NB4 (cell line): ENCODE results near the gene CCL2.
A peak's percentile ranks its signal among the peaks of the same experiment; 100 is the strongest.

Experiments
- DNase-seq: peaks from one replicate; pipeline ENCODE4 v3.0.0; 2010; ENCODE audit warnings: low read depth
- H3K4me3 ChIP-seq: one replicate; pipeline ENCODE4 v1.5.1; 2011; ENCODE audit warnings: mild to moderate bottlenecking, low read depth, low read length, moderate library complexity
- CTCF ChIP-seq: IDR thresholded peaks from one replicate; pipeline ENCODE4 v1.5.1; 2012; ENCODE audit warnings: low read depth, low read length
- MYC ChIP-seq: IDR thresholded peaks from 2 replicates; pipeline ENCODE4 v1.6.1; 2011; ENCODE audit warnings: low read depth, low read length
- POLR2A ChIP-seq: IDR thresholded peaks from 2 replicates; pipeline ENCODE4 v1.6.1; 2011; ENCODE audit warnings: mild to moderate bottlenecking; ENCODE audit not compliant: insufficient read length; ENCODE audit errors: extremely low read depth
- TF ChIP-seq, protein P1 (sequence below): IDR thresholded peaks from 2 replicates; pipeline ENCODE4 v1.6.1; 2011; ENCODE audit warnings: low read depth, low read length

The CCL2 gene

DNA sequence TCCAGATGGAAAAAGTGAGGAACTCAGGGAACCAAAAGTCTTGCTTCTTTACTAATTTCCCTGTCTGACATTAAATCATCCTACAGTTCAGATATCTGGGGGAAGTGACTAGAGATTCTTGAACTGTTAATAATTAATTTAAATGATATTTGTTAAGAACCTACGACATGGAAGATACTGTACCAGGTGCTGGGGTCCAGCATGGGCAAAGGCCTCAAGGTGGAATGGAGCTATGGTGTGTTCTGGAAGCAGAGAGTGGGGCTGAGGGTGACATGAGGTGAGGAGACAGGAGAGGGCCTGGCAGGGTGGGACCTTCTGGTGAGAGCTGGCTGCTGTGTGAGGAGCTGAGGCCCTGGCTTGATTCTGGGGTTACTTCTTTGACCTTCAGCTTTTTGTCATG, 6.0 kb upstream of the CCL2 start:
- TF ChIP-seq, protein P1, sequence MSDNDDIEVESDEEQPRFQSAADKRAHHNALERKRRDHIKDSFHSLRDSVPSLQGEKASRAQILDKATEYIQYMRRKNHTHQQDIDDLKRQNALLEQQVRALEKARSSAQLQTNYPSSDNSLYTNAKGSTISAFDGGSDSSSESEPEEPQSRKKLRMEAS: no peak
- no peak for TF ChIP-seq POLR2A
- TF ChIP-seq MYC: no peak
- no peak for TF ChIP-seq CTCF
- DNase-seq: peak; percentile 32
- no peak overlapping the region for H3K4me3 ChIP-seq

DNA sequence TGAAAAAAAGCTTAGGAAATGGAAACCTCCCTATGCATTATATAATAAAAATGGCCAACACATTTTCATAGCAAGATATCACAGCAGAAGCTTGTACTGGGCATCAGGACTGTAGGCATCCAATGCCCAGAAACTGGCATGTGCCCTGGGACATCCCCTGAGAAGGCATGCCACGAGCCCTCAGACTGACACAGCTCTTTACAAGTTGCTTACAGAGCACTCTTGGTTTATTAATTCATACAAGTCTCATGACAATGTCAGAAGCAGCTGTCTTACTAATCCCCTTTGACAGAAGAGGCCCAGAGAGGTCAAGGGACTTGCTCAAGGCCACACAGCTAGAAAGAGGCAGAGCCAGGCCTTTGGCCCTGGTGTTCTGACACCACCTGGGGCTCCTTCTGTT, 5.6 kb upstream of the CCL2 start:
- peak; percentile 24 for DNase-seq
- no peak overlapping the region for H3K4me3 ChIP-seq
- TF ChIP-seq CTCF: no peak
- TF ChIP-seq, protein P1: no peak

DNA sequence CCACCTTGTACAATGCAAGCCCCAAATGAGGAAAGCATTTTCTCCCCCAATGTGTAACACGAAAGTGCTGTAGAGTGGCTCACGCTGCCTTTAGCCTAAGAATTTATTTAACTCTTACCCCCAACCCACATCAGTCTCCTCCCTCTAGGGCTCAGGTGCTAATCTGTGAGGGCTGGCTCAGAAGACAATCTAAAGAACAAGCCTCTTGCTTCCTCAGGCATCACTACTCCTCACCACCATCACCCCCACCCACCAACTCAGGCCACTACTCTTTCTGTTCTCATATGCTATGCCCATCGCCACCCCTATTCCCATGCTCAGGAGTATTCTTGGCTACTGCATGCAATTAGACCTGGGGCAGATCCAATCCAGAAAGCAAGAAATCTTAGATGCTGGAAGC, 3.9 kb upstream of the CCL2 start:
- H3K4me3 ChIP-seq: no peak overlapping the region
- TF ChIP-seq MYC: no peak
- DNase-seq: no peak

GRCh38 chr17:34252095-34252443, 3.0 kb upstream of the CCL2 start:
- DNase-seq: peak; percentile 98

DNA sequence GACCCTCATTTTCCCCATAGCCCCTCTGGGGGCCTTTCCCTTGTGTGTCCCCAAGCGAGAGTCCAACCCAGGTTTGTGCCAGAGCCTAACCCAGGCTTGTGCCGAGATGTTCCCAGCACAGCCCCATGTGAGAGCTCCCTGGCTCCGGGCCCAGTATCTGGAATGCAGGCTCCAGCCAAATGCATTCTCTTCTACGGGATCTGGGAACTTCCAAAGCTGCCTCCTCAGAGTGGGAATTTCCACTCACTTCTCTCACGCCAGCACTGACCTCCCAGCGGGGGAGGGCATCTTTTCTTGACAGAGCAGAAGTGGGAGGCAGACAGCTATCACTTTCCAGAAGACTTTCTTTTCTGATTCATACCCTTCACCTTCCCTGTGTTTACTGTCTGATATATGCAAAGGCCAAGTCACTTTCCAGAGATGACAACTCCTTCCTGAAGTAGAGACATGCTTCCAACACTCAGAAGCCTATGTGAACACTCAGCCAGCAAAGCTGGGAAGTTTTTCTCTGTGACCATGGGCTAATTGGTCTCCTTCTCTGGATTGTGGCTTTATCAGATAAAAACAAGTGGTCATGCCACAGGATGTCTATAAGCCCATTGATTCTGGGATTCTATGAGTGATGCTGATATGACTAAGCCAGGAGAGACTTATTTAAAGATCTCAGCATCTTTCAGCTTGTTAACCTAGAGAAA, 2.5 kb upstream of the CCL2 start:
- H3K4me3 ChIP-seq: no peak overlapping the region
- TF ChIP-seq MYC (no peak), CTCF (no peak), POLR2A (no peak)
- TF ChIP-seq, protein P1: no peak

More at GRCh38 chr17:34252095-34252443, 3.0 kb upstream of the CCL2 start:
- no peak for TF ChIP-seq CTCF
- peak; percentile 52; the same call in 1 of the 2 replicates for TF ChIP-seq MYC
- TF ChIP-seq, protein P1: 0 out of 2 replicates have a peak, but pooled peaks have one; percentile 15
- TF ChIP-seq POLR2A: no peak
- no peak overlapping the region for H3K4me3 ChIP-seq

DNA sequence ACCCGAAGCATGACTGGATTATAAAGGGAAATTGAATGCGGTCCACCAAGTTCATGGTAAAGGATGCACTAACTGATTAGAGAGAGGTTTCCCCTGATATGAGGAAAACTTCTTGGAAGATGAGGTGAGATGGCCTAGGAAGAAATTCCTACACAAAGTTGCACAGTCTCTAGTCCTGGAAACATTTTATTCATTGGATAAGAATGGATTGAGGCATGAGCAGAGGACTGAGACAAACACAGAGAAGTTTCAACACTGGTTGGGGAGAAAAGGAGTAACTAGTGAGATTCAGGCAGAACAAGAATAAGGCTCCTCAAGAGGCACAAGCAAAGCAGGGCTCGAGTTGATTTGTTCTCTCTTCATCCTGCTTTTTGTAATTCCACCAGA, 2.0 kb upstream of the CCL2 start:
- TF ChIP-seq MYC (no peak), POLR2A (no peak)
- TF ChIP-seq, protein P1: no peak
- DNase-seq: no peak
- H3K4me3 ChIP-seq: no peak overlapping the region

More for the DNA sequence above, 2.5 kb upstream of the CCL2 start:
- DNase-seq: peak; percentile 63

DNA sequence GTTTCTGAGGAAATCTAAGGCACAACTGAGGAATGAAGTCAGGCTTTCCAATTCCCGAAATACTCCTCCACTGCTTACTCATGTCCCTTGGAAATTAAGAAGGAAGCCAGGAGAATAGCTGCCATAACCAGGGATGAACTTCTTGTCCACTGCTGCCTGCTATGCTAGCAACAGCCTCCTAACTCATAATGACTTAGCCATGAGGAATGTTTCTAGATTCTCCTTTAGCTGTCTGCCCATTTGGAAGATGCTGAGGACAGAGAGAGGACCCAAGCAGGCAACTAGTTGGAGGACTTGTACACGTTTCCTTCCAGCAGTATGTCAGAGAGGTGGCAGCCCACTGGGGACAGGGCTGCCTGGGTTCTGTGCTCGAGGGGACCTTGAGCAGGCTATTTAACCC, 939 bp upstream of the CCL2 start:
- no peak overlapping the region for H3K4me3 ChIP-seq
- no peak for DNase-seq
- TF ChIP-seq CTCF (no peak), POLR2A (no peak), MYC (no peak)
- TF ChIP-seq, protein P1: no peak
